Measurements from ENCODE around the gene ZSWIM2.
"Not testable (repeated sequence)": the region's sequence is repeated elsewhere in the genome, so short reads cannot be mapped to it uniquely, and the experiment has no call there.

ZSWIM2 gene, protein sequence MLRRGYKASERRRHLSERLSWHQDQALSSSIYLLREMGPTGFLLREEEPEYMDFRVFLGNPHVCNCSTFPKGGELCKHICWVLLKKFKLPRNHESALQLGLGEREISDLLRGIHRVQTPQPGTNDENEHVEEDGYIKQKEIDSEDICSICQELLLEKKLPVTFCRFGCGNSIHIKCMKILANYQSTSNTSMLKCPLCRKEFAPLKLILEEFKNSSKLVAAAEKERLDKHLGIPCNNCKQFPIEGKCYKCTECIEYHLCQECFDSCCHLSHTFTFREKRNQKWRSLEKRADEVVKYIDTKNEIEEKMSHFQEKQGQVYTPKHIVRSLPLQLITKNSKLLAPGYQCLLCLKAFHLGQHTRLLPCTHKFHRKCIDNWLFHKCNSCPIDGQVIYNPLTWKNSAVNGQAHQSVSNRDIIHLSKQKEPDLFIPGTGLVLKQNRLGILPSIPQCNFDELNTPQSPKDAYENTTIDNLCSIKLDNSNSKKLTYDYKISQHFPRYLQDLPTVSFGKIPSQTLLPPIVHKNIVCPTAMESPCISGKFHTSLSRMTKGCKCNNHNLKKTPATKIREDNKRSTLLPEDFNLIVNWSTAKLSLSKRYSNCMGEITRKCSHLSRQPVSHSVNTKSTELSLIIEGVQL

DNA sequence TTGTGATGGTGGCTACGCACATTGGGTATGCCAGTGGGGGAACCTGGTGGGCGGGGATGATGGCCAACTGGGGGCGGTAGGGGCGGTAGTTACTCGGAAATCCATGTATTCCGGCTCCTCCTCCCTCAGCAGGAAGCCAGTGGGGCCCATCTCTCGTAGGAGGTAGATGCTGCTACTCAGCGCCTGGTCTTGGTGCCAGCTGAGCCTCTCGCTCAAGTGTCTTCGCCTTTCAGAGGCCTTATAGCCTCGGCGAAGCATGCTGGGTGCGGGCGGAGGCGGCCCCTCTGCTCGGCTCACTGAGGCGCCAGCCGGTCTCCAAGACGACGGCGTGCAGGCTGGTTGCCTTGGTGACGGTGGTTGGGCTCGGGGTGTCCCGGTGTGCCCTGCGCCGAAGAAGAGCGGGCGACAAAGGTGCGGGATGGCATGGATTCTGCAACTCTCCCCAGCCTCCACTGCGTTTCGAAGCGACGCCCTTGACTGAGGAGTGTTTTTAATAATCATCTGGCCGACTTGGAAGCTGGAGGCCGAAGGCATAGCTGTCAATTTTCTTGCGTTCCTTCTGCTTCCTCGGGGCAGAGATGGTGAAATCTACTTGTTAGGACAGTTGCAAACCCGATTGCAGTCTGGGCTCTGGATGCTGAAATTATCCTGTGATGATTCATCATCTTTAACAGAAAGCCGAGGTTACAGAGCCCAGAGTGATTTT, at the start of gene ZSWIM2:
ZSWIM2 (minus strand) TSS at position 298 of the 706 bp plus-strand sequence; CDS start at position 258, 40 bp downstream.
- Histone ChIP-seq H3K27ac (no peak within 1 kb of the TSS), H3K4me1 (no peaks in the 10 kb centered on the region), H3K36me3 (no peaks in the 10 kb centered on the region), H3K4me3 (no peak within 1 kb of the TSS), H3K4me2 (no peak within 1 kb of the TSS), H3K9ac (no peak within 1 kb of the TSS), H4K20me1 (no peaks in the 10 kb centered on the region), H3K9me3 (no peaks in the 10 kb centered on the region), H3K27me3 (no peaks in the 10 kb centered on the region)
- TF ChIP-seq Cebpa-rat (IDR thresholded peaks at IDR 0.05): no peak

DNA sequence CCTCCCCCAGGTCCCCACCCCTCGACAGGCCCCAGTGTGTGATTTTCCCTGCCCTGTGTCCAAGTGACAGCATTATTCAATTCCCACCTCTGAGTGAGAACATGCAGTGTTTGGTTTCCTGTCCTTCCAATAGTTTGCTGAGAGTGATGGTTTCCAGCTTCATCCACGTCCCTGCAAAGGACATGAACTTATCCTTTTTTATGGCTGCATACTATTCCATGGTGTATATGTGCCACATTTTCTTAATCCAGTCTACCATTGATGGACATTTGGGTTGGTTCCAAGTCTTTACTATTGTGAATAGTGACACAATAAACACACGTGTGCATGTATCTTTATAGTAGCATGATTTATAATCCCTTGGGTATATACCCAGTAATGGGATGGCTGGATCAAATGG, 47.2 kb upstream of the ZSWIM2 start:
- not testable (repeated sequence) for H3K9ac ChIP-seq, H3K4me1 ChIP-seq, H3K36me3 ChIP-seq

DNA sequence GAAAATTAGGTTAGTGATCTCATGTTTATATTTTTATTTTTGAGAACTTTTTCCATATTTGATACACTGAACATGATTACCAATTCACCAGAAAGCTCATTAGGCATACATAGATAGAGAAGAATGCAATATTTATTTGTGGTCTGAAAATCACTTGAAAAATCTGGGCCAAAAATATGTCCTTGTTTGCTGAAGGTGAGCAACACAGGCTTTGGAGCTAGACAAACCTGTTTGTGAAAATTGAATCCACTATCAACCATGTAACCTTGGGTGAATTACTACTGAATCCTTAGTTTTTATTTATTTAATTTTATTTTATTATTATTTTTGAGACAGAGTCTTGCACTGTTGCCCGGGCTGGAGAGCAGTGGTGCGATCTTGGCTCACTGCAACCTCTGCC, 46.5 kb upstream of the ZSWIM2 start:
- Histone ChIP-seq H3K27ac (no peak overlapping the region), H3K9me3 (no peaks in the 10 kb centered on the region), H3K4me1 (no peaks in the 10 kb centered on the region), H3K4me2 (no peak overlapping the region), H4K20me1 (no peaks in the 10 kb centered on the region), H3K36me3 (no peaks in the 10 kb centered on the region), H3K9ac (no peak overlapping the region), H3K27me3 (no peaks in the 10 kb centered on the region), H3K4me3 (no peak overlapping the region)
- no peak for TF ChIP-seq Cebpa-rat (IDR thresholded peaks at IDR 0.05)

More for the DNA sequence above, 47.2 kb upstream of the ZSWIM2 start:
- not testable (repeated sequence) for H3K4me2 ChIP-seq, H4K20me1 ChIP-seq, H3K4me3 ChIP-seq, H3K27ac ChIP-seq, H3K27me3 ChIP-seq, H3K9me3 ChIP-seq

DNA sequence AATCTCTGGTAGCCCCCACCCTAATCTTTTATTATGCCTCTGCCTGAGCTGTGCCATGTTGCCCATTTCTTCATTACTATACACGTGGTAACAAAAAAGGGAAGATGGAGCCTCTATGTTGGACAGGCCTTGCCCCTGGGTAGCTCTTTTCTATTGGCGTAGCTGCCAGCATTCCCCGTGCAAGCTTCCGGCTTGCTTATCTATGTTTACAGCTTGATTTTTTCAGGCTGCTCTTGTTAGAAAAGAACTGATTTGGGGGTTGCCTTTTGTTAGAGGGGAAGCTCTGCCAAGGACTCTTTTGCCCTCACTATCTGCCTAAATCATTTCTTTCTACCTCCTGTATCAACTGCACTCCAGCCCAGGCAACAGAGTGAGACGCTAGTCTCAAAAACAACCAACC, 45.5 kb upstream of the ZSWIM2 start:
- Histone ChIP-seq H3K4me3 (no peak overlapping the region), H3K4me2 (no peak overlapping the region), H3K9me3 (no peaks in the 10 kb centered on the region), H3K27ac (no peak overlapping the region), H3K4me1 (no peaks in the 10 kb centered on the region), H3K9ac (no peak overlapping the region), H3K27me3 (no peaks in the 10 kb centered on the region), H3K36me3 (no peaks in the 10 kb centered on the region), H4K20me1 (no peaks in the 10 kb centered on the region)
- TF ChIP-seq Cebpa-rat (IDR thresholded peaks at IDR 0.05): no peak

DNA sequence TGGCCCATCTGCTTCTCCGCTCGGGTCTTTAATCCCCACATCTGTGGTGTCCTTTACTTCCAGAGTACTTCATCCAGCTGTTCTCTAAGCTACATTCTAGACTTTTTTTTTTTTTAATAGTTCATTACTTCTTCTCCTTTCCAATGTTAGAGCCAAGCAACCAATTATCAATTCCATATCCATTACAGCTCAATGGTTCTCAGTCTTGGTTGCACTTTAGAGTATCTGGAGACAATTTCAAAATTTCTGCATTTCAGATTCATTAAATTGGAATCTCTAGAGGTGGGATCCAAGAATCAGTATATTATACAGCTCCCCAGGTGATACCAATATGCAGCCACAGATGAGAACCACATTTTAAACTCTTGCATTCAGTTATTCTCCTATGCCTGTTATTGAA, 43.9 kb upstream of the ZSWIM2 start:
- H4K20me1 ChIP-seq: no peaks in the 10 kb centered on the region
- TF ChIP-seq Cebpa-rat (IDR thresholded peaks at IDR 0.05): no peak
- H3K4me3 ChIP-seq: no peak overlapping the region
- no peak overlapping the region for H3K9ac ChIP-seq
- no peaks in the 10 kb centered on the region for H3K9me3 ChIP-seq
- H3K27me3 ChIP-seq: no peaks in the 10 kb centered on the region
- H3K4me1 ChIP-seq: no peaks in the 10 kb centered on the region
- no peak overlapping the region for H3K4me2 ChIP-seq
- H3K27ac ChIP-seq: no peak overlapping the region
- no peaks in the 10 kb centered on the region for H3K36me3 ChIP-seq

DNA sequence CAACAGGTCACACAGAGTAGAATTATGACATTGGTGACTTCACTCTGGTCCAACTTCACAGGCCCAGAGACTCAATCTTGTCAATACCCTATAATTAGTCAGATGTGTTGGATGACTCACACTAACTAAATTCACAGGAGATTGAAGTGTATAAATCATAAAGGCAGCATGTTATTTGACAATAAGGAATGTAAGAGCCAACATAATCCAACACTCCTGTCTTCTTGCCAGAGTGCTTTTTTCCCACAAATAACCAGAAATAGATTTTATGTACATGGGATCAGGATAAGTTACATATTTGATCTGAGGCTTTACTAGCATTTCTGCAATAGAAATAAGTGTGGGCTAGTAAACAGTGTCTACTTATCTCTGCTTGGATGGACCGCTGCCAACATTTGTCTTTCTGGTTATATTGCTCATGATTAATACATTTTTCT, 42.2 kb upstream of the ZSWIM2 start:
- no peak for TF ChIP-seq Cebpa-rat (IDR thresholded peaks at IDR 0.05)
- Histone ChIP-seq H3K4me3 (no peak overlapping the region), H3K9ac (no peak overlapping the region), H3K27ac (no peak overlapping the region), H3K27me3 (no peaks in the 10 kb centered on the region), H3K4me2 (no peak overlapping the region), H4K20me1 (no peaks in the 10 kb centered on the region), H3K4me1 (peaks cover 4% of the 10 kb centered on the region), H3K9me3 (no peaks in the 10 kb centered on the region), H3K36me3 (no peaks in the 10 kb centered on the region)

DNA sequence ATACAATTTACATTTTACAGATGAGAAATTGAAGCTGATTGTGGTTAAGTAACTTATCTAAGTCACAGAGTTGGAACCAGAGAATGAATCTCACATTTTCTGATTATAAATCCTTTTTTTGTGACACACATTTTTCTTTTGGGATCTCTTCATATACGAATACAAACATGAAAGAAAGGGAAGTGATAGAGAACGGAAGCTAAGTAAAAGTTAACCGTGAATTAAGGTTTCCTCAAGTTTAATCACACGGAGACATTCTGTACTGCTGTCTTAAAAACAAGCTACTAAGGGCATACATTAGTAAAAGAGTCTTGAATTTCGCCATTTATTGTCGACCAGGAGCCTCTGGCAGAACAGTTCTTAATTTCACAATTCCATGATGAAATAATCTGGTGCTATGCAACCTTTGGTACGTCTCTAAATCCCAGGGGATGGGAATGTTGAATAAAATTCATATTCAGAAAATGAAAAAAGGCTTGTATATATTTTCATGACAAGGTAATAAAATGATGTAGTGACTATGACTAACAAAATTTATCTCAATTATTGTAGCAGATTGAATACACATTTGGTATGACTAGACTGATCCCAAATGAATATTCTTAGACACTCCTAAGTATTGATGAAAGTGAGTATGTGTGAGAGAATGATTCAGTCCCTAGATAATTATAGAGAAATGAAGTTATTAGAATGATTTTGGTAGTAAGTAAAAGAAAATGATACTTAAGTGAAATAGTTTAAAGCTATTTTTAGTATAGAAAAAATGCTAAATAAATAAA, 40.3 kb upstream of the ZSWIM2 start:
- Histone ChIP-seq H3K4me2 (no peak overlapping the region), H3K4me1 (peaks cover 6% of the 10 kb centered on the region), H3K27ac (no peak overlapping the region), H4K20me1 (no peaks in the 10 kb centered on the region), H3K9ac (no peak overlapping the region), H3K9me3 (no peaks in the 10 kb centered on the region), H3K27me3 (no peaks in the 10 kb centered on the region), H3K36me3 (no peaks in the 10 kb centered on the region), H3K4me3 (no peak overlapping the region)
- TF ChIP-seq Cebpa-rat (IDR thresholded peaks at IDR 0.05): no peak

DNA sequence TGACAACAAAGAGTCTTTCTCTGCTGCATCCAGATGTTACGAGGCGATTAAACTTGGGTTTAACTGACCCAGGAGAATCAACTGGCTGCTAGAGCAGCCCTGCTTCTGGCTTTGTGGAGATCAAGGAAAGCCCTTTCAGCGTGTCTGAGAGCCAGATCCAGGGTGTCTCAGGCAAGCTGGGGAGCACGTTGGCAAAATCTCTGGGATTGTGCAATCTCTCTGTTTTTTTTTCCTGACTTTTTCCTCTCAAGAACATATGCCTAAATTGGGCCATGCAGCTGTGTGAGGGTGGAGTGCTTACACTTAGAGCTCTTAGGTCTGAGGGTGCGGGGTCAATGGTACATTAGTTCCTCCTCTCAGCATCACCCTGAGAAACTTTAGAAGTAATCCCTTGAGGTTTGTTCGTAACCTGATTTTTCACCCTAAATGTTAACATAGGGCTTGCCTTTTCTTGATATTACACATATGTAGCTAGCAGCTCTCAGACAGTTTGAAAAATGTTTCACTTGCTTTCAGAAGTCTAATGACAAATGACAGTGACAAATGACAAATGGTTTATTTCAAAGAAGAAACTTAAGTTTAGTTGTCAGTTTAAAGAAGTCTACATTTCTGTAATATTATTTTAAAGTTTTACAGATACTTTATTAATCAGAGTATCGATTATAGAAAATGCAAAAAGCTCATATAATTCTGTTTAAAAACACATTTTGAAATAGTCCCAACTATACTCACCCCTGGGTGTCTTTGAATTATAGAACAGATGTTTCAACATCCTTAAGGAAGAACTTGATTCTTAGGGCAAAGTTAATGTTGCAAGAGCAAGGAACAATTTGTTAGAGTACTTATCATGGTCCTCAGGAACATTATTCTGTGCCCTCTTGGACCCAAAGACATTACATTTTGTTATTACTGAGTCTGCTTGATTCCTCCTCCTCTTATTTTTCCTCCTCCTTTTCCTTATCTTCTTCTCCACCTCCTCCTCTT, 38.4 kb upstream of the ZSWIM2 start:
- H3K4me2 ChIP-seq: no peak overlapping the region
- H3K4me3 ChIP-seq: no peak overlapping the region
- peaks cover 6% of the 10 kb centered on the region for H3K4me1 ChIP-seq
- H3K27me3 ChIP-seq: no peaks in the 10 kb centered on the region
- H3K9ac ChIP-seq: no peak overlapping the region
- TF ChIP-seq Cebpa-rat (IDR thresholded peaks at IDR 0.05): peak; percentile 38; the same call in 1 of the 2 replicates
- no peaks in the 10 kb centered on the region for H4K20me1 ChIP-seq
- no peaks in the 10 kb centered on the region for H3K9me3 ChIP-seq
- no peak overlapping the region for H3K27ac ChIP-seq
- H3K36me3 ChIP-seq: no peaks in the 10 kb centered on the region

Measured in BLaER1 (cell line).